Measurements from ENCODE around the gene FAM43A. TPM values are rescaled to one million over a fixed set of nuclear protein-coding genes. Genes with fewer than 3 reads are reported as not detected.

FAM43A gene
- total and polyA plus RNA-seq, 10 of the 15 experiments (the other 5 are each of a cell fraction or from before 2014, with no cell fraction given): 0.27 to 5.0 (median 1.1) TPM

DNA sequence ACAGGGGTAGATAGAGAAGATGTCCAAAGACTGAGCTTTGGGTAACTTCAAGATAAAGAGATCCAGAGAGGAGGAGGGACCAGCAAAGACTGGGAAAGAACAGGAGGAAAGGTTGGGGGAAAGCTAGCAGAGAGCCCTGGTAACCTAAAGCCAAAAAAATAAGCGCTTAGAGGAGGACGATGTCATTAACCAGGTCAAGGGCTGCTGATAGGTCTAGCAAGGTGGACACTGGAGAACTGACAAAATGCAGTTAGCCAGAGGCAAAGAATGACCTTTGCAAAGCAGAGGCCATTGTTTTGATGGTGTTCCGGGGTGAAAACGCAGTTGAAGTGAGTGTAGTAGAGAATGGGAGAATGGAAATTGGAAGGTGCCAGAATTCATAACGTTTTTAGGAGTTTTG, 39.7 kb downstream of the FAM43A start:
- peaks cover 2% of the 10 kb centered on the region in 2 experiments; a peak in 1 of 4 replicates for H3K27me3 ChIP-seq (replicated peaks in 1 of 2; ENCODE audit: control insufficient read depth in 2 of 2, insufficient read depth in 2 of 2, low read length in 1 of 2)
- SMC1A ChIA-PET (ENCODE audit: uncharacterized antibody, unreplicated experiment): interaction anchor here (0.6 kb wide), 1 partner anchor 69 kb away, joined by 3 read pairs; no protein-coding TSS in a partner anchor
- no peaks in the 10 kb centered on the region for H3K4me1 ChIP-seq (ENCODE audit: control insufficient read depth, insufficient read depth, low read length)
- H3K9me3 ChIP-seq (replicated peaks; ENCODE audit: control insufficient read depth, insufficient read depth, low read length): no peaks in the 10 kb centered on the region
- no peak overlapping the region for H2AFZ ChIP-seq (ENCODE audit: control insufficient read depth, low read depth, low read length)
- CTCF ChIA-PET: no interaction called here
- no peak for ATAC-seq
- in situ Hi-C loops (cut with MboI): no loop called here
- H3K27ac ChIP-seq (ENCODE audit: control insufficient read depth, insufficient read depth): no peak overlapping the region
- WGBS (ENCODE audit: insufficient coverage, insufficient replicate concordance, low lambda C conversion rate, missing lambda C conversion rate): 58% methylated on average over 5 of the region's 5 CpGs
- no peak overlapping the region for H3K4me2 ChIP-seq (ENCODE audit: control insufficient read depth, insufficient read depth)
- POLR2A ChIA-PET: no interaction called here
- no peak for DNase-seq (ENCODE audit: low read depth, low spot score)
- intact Hi-C loops (cut with micrococcal nuclease; ENCODE audit: unreplicated experiment): no loop called here
- no TSS peak for BruUV-seq (replicated peaks)
- H3K36me3 ChIP-seq (ENCODE audit: control insufficient read depth in 2 of 2, insufficient read depth in 2 of 2, low read length in 1 of 2): no peaks in the 10 kb centered on the region
- no peak overlapping the region for H3K4me3 ChIP-seq
- no peaks in the 10 kb centered on the region for H3K79me2 ChIP-seq (ENCODE audit: control insufficient read depth, insufficient read depth, low read length)
- RAD21 ChIA-PET (ENCODE audit: unreplicated experiment): no interaction called here
- no peak for FAIRE-seq
- no peak overlapping the region for H3K9ac ChIP-seq (ENCODE audit: control insufficient read depth, insufficient read depth, low read length)
- no peaks in the 10 kb centered on the region for H4K20me1 ChIP-seq (ENCODE audit: control insufficient read depth, insufficient read depth)
- TF ChIP-seq, protein P1, sequence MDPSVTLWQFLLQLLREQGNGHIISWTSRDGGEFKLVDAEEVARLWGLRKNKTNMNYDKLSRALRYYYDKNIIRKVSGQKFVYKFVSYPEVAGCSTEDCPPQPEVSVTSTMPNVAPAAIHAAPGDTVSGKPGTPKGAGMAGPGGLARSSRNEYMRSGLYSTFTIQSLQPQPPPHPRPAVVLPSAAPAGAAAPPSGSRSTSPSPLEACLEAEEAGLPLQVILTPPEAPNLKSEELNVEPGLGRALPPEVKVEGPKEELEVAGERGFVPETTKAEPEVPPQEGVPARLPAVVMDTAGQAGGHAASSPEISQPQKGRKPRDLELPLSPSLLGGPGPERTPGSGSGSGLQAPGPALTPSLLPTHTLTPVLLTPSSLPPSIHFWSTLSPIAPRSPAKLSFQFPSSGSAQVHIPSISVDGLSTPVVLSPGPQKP (IDR thresholded peaks at IDR 0.05; ENCODE audit: low read depth, low read length): no peak
- TF ChIP-seq, protein P2, sequence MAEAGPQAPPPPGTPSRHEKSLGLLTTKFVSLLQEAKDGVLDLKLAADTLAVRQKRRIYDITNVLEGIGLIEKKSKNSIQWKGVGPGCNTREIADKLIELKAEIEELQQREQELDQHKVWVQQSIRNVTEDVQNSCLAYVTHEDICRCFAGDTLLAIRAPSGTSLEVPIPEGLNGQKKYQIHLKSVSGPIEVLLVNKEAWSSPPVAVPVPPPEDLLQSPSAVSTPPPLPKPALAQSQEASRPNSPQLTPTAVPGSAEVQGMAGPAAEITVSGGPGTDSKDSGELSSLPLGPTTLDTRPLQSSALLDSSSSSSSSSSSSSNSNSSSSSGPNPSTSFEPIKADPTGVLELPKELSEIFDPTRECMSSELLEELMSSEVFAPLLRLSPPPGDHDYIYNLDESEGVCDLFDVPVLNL (IDR thresholded peaks at IDR 0.05; ENCODE audit: low read depth, low read length): no peak
- TF ChIP-seq TCF12 (IDR thresholded peaks at IDR 0.05; ENCODE audit: low read depth, low read length) (no peak), YBX1 (IDR thresholded peaks at IDR 0.05) (no peak), TCF7 (IDR thresholded peaks at IDR 0.05; ENCODE audit: borderline replicate concordance) (no peak), TCF3 (IDR thresholded peaks at IDR 0.05; ENCODE audit: borderline replicate concordance, insufficient read depth, low read depth, low read length) (no peak), NFXL1 (IDR thresholded peaks at IDR 0.05; ENCODE audit: borderline replicate concordance) (no peak), FOS (IDR thresholded peaks at IDR 0.05; ENCODE audit: borderline replicate concordance, extremely low read depth, insufficient read length) (no peak), FOXK2 (IDR thresholded peaks at IDR 0.05) (no peak)
- TF ChIP-seq, protein P3, sequence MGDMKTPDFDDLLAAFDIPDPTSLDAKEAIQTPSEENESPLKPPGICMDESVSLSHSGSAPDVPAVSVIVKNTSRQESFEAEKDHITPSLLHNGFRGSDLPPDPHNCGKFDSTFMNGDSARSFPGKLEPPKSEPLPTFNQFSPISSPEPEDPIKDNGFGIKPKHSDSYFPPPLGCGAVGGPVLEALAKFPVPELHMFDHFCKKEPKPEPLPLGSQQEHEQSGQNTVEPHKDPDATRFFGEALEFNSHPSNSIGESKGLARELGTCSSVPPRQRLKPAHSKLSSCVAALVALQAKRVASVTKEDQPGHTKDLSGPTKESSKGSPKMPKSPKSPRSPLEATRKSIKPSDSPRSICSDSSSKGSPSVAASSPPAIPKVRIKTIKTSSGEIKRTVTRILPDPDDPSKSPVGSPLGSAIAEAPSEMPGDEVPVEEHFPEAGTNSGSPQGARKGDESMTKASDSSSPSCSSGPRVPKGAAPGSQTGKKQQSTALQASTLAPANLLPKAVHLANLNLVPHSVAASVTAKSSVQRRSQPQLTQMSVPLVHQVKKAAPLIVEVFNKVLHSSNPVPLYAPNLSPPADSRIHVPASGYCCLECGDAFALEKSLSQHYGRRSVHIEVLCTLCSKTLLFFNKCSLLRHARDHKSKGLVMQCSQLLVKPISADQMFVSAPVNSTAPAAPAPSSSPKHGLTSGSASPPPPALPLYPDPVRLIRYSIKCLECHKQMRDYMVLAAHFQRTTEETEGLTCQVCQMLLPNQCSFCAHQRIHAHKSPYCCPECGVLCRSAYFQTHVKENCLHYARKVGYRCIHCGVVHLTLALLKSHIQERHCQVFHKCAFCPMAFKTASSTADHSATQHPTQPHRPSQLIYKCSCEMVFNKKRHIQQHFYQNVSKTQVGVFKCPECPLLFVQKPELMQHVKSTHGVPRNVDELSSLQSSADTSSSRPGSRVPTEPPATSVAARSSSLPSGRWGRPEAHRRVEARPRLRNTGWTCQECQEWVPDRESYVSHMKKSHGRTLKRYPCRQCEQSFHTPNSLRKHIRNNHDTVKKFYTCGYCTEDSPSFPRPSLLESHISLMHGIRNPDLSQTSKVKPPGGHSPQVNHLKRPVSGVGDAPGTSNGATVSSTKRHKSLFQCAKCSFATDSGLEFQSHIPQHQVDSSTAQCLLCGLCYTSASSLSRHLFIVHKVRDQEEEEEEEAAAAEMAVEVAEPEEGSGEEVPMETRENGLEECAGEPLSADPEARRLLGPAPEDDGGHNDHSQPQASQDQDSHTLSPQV (IDR thresholded peaks at IDR 0.05): no peak
- TF ChIP-seq, protein P4, sequence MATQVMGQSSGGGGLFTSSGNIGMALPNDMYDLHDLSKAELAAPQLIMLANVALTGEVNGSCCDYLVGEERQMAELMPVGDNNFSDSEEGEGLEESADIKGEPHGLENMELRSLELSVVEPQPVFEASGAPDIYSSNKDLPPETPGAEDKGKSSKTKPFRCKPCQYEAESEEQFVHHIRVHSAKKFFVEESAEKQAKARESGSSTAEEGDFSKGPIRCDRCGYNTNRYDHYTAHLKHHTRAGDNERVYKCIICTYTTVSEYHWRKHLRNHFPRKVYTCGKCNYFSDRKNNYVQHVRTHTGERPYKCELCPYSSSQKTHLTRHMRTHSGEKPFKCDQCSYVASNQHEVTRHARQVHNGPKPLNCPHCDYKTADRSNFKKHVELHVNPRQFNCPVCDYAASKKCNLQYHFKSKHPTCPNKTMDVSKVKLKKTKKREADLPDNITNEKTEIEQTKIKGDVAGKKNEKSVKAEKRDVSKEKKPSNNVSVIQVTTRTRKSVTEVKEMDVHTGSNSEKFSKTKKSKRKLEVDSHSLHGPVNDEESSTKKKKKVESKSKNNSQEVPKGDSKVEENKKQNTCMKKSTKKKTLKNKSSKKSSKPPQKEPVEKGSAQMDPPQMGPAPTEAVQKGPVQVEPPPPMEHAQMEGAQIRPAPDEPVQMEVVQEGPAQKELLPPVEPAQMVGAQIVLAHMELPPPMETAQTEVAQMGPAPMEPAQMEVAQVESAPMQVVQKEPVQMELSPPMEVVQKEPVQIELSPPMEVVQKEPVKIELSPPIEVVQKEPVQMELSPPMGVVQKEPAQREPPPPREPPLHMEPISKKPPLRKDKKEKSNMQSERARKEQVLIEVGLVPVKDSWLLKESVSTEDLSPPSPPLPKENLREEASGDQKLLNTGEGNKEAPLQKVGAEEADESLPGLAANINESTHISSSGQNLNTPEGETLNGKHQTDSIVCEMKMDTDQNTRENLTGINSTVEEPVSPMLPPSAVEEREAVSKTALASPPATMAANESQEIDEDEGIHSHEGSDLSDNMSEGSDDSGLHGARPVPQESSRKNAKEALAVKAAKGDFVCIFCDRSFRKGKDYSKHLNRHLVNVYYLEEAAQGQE (IDR thresholded peaks at IDR 0.05; ENCODE audit: low read depth, low read length): no peak
- TF ChIP-seq, protein P5, sequence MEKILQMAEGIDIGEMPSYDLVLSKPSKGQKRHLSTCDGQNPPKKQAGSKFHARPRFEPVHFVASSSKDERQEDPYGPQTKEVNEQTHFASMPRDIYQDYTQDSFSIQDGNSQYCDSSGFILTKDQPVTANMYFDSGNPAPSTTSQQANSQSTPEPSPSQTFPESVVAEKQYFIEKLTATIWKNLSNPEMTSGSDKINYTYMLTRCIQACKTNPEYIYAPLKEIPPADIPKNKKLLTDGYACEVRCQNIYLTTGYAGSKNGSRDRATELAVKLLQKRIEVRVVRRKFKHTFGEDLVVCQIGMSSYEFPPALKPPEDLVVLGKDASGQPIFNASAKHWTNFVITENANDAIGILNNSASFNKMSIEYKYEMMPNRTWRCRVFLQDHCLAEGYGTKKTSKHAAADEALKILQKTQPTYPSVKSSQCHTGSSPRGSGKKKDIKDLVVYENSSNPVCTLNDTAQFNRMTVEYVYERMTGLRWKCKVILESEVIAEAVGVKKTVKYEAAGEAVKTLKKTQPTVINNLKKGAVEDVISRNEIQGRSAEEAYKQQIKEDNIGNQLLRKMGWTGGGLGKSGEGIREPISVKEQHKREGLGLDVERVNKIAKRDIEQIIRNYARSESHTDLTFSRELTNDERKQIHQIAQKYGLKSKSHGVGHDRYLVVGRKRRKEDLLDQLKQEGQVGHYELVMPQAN (conservative IDR thresholded peaks at IDR 0.05): no peak

Measured in GM12878 (cell line).